A549 treated with dexamethasone at 1 μM for 4 hours (cell line): ENCODE data around the gene CALHM3. TPM values are rescaled to one million over a fixed set of nuclear protein-coding genes. Genes with fewer than 3 reads are reported as not detected.

Experiments
- total RNA-seq: library from RNA; stranded (reverse); fragments of 200-300 nt; extraction: Qiagen RNA extraction; gene quantifications from 5 replicates; pipeline ENCODE4 v1.2.3, GENCODE V29; 2022

CALHM3 gene
- total RNA-seq: 0.22 to 0.42 TPM (median 0.31 TPM) in 5 replicates

GRCh38 chr10:103479135-103479534, at the start of gene CALHM3:
Gene CALHM3, minus strand, starts transcription at chr10:103479240. Its CDS starts 208 bp downstream, at chr10:103479032.

GRCh38 chr10:103493362-103493915, 14.4 kb upstream of the CALHM3 start, which contains the start of gene NEURL1:
Gene NEURL1, plus strand, starts transcription at chr10:103493705. Its CDS starts 683 bp downstream, at chr10:103494388.

GRCh38 chr10:103458720-103459119, 20.3 kb downstream of the CALHM3 start, which contains the start of gene CALHM1:
Gene CALHM1, minus strand, starts transcription at chr10:103458900. Its CDS starts 149 bp downstream, at chr10:103458751.

GRCh38 chr10:103451831-103452505, 27.1 kb downstream of the CALHM3 start, which contains the start of gene CALHM2:
Gene CALHM2, minus strand, starts transcription at chr10:103452370. Its CDS starts 2,429 bp downstream, at chr10:103449941.

Other genes starting within 250 kb of the CALHM3 start
- gene RPEL1, start 233.4 kb downstream of the CALHM3 start, total RNA-seq: 0.05 TPM in 2 of 5 replicates, not detected in the others
- 15.0 to 25.3 TPM (median 19.0 TPM) in 5 replicates for gene INA, start 202.1 kb downstream of the CALHM3 start, total RNA-seq
- gene PCGF6, start 128.1 kb downstream of the CALHM3 start, total RNA-seq: 9.8 to 11.4 TPM (median 10.9 TPM) in 5 replicates
- gene TAF5, start 111.3 kb downstream of the CALHM3 start, total RNA-seq: 2.3 to 3.6 TPM (median 3.2 TPM) in 5 replicates
- 451 to 571 TPM (median 503 TPM) in 5 replicates for gene ATP5MK, start 82.8 kb downstream of the CALHM3 start, total RNA-seq
- 32.9 to 42.0 TPM (median 39.9 TPM) in 5 replicates for gene PDCD11, start 82.6 kb downstream of the CALHM3 start, total RNA-seq
- 3.6 to 5.7 TPM (median 4.9 TPM) in 5 replicates for gene CALHM2, start 26.9 kb downstream of the CALHM3 start, total RNA-seq
- not detected in 5 replicates for gene CALHM1, start 20.3 kb downstream of the CALHM3 start, total RNA-seq
- gene NEURL1, start 14.5 kb upstream of the CALHM3 start, total RNA-seq: 0.55 to 0.88 TPM (median 0.73 TPM) in 5 replicates